Heart right ventricle (tissue), 16 donors: ENCODE measurements around the gene BTNL2. TPM values are rescaled to one million over a fixed set of nuclear protein-coding genes. Genes with fewer than 3 reads are reported as not detected.
"Not testable (repeated sequence)": the region's sequence is repeated elsewhere in the genome, so short reads cannot be mapped to it uniquely, and the experiment has no call there.

Source experiments
- ATAC-seq, 8 donors: fragments of 200-7000 bp; cut with Tn5 transposase; one replicate each; pipeline ENCODE4 v1.9.1; 2020; ENCODE audit warnings: mild to moderate bottlenecking in 8 of 8, moderate library complexity in 8 of 8, moderate number of reproducible peaks in 1 of 8
- DNase-seq, 2 donors: peaks; one replicate each; pipeline ENCODE4 v3.0.0-alpha.2; 2020
- H3K27ac ChIP-seq, 10 donors: fragments of 200-600 bp; sonication (generic) in 2 of 10; one replicate each; pipeline versions ENCODE4 v1.5.0 to v1.8.0; 2020 to 2022; ENCODE audit warnings: mild to moderate bottlenecking in 3 of 10
- H3K27me3 ChIP-seq, 7 donors: fragments of 200-600 bp; one replicate each; pipeline ENCODE4 v1.8.0; 2021 to 2022; ENCODE audit warnings: mild to moderate bottlenecking in 2 of 7
- H3K36me3 ChIP-seq, 9 donors: fragments of 200-600 bp; sonication (generic) in 1 of 9; one replicate each; pipeline versions ENCODE4 v1.5.0 to v1.8.0; 2020 to 2022; ENCODE audit warnings: mild to moderate bottlenecking in 2 of 9
- H3K4me1 ChIP-seq, 9 donors: fragments of 200-600 bp; sonication (generic) in 1 of 9; one replicate each; pipeline versions ENCODE4 v1.5.0 to v1.8.0; 2020 to 2022; ENCODE audit warnings: mild to moderate bottlenecking in 4 of 9
- H3K4me3 ChIP-seq, 10 donors: fragments of 200-600 bp; sonication (generic) in 2 of 10; one replicate each; pipeline versions ENCODE4 v1.5.0 to v1.8.0; 2020 to 2022; ENCODE audit warnings: mild to moderate bottlenecking in 7 of 10, moderate library complexity in 2 of 10
- H3K9me3 ChIP-seq, 11 donors: fragments of 200-600 bp in 10 of 11; sonication (generic) in 2 of 11; one replicate each; pipeline versions ENCODE4 v1.5.0 to v1.8.0; 2013 to 2022; ENCODE audit warnings: mild to moderate bottlenecking in 2 of 11, control low read depth in 1 of 11, moderate library complexity in 1 of 11
- WGBS, 2 donors: extraction: QIAGEN DNeasy Blood & Tissue Kit; methylation state at CpG; one replicate each; pipeline ENCODE4 v1.1.7; 2013; ENCODE audit warnings: inconsistent platforms in 1 of 2; 5-methylcytosine and 5-hydroxymethylcytosine counted together
- intact Hi-C, 10 donors: fragments of 100-400 bp; cut with DNase I; formaldehyde crosslinking; loops; one replicate each; pipeline versions ENCODE4 v1.11.1 to v1.14.2; 2022
- polyA plus RNA-seq, 2 donors: library from polyadenylated mRNA; stranded (reverse); fragments of 200-250 nt; gene quantifications; one replicate each; pipeline ENCODE4 v1.2.3, GENCODE V29; 2013
- total RNA-seq, 10 donors: library from RNA; stranded (reverse); fragmentation: NEBNext Ultra II Directional in 3 of 10; extraction: Animal tissue kit (Norgen Biotek cat#: 25700) in 3 of 10; gene quantifications; one replicate each; pipeline versions ENCODE4 v1.2.1 to v1.2.4, GENCODE V29; 2021 to 2023
- TF ChIP-seq, protein P1 (sequence below), 9 donors: fragments of 200-600 bp; sonication (generic) in 2 of 9; IDR thresholded peaks; one replicate each; pipeline versions ENCODE4 v1.5.0 to v1.8.0; 2021 to 2022; ENCODE audit warnings: antibody characterized with exemption in 9 of 9, mild to moderate bottlenecking in 5 of 9, moderate library complexity in 1 of 9
- donor health status: Arrhythmogenic right ventricular cardiomyopathy.
- donor health status: ischemic (EF 13 %, LVEDD 7.1; RV severe dilation, severe dysfunction).
- donor health status: healthy with polysubstance abuse.
- donor health status: DM: no; HTN: yes; CAD: no.
- donor health status: DM: no; HTN: no; CAD: no.
- donor health status: ischemic (EF 25% LVEDD 6.9; RV normal size, moderate dysfunction).
- donor health status: ischemic (EF 25% LVEDD 5.7; RV mildly dilated, moderate dysfunction).
- donor health status: healthy.
- donor health status: DM: yes; HTN: yes; CAD: no.
- donor health status: Ischemic cardiomyopathy.
- donor health status: ischemic (EF 35%, LVEDD 5.7; RV mildly dilated, moderate dysfunction).
- donor health status: nonischemic (EF 11% LVEDD 7.7; RV severe dilation, severe dysfunction).
- donor health status: DM: yes; HTN: yes; CAD: no.
- donor health status: PGD.
- donor health status: ischemic (EF 29% LVEDD 5.4; RV normal size, mild dysfunction).
- donor health status: nonischemic (EF 23%, LVEDD 6.1; RV moderate dilation, normal function).

BTNL2 gene
- total and polyA plus RNA-seq, 12 donors, result not detected

DNA sequence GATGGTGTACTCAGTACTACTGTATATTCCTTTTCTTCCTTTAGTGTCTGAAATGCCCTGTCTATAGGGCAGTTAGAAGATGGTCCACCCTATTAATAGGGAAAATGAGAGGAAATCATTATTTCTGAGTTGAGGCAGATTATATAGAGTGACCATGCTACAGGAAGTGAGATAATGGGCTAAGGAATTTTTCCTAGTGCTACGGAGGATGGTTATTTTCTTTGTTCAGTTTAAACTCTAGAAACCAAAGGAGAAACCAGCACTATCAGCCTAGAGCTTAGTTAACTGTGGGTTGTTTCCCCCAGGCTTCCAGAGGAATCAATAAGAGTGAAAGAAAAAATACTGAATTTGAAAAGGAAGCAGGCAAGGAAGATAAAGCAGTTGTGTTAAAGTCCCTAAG lies 35.8 kb downstream of the BTNL2 start:
- no peak overlapping the region for H3K4me3 ChIP-seq
- TF ChIP-seq, protein P1, sequence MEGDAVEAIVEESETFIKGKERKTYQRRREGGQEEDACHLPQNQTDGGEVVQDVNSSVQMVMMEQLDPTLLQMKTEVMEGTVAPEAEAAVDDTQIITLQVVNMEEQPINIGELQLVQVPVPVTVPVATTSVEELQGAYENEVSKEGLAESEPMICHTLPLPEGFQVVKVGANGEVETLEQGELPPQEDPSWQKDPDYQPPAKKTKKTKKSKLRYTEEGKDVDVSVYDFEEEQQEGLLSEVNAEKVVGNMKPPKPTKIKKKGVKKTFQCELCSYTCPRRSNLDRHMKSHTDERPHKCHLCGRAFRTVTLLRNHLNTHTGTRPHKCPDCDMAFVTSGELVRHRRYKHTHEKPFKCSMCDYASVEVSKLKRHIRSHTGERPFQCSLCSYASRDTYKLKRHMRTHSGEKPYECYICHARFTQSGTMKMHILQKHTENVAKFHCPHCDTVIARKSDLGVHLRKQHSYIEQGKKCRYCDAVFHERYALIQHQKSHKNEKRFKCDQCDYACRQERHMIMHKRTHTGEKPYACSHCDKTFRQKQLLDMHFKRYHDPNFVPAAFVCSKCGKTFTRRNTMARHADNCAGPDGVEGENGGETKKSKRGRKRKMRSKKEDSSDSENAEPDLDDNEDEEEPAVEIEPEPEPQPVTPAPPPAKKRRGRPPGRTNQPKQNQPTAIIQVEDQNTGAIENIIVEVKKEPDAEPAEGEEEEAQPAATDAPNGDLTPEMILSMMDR (IDR thresholded peaks at IDR 0.05), result no peak
- no peaks in the 10 kb centered on the region for H3K9me3 ChIP-seq
- peaks cover 0 to 3% (median 0%) of the 10 kb centered on the region in 7 donors for H3K27me3 ChIP-seq
- WGBS, 2 donors, result 29 to 33% methylated on average over 1 of the region's 1 CpG
- no peaks in the 10 kb centered on the region for H3K36me3 ChIP-seq
- H3K4me1 ChIP-seq, result peaks cover 0 to 4% (median 0%) of the 10 kb centered on the region in 9 donors
- peak overlapping the region in 1 of 10 donors; percentile 12 for H3K27ac ChIP-seq
- no peak for DNase-seq
- ATAC-seq, result no peak
- intact Hi-C loops, result no loop called here

DNA sequence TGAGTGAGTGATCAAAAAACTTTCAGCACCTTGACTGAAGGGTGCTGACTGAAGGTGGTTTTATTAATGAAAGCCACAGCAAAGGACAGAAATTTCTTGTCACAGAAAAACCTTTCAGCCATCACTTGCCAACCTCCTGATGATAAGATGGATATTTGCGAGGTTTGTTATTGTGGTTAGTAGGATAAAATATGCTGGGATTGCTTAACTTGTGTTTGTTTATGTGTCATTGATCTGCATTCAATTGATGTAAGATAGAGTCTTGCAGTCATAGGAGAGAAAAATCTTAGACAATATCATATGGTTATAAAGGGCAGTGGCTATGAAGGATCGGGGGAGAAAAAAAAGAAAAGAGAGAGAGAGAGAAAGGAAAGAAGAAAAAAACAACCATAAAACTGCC lies 36.5 kb downstream of the BTNL2 start:
- intact Hi-C loops, result no loop called here
- 84 to 91% methylated on average over 2 of the region's 2 CpGs for WGBS, 2 donors
- H3K4me3 ChIP-seq, result no peak overlapping the region

DNA sequence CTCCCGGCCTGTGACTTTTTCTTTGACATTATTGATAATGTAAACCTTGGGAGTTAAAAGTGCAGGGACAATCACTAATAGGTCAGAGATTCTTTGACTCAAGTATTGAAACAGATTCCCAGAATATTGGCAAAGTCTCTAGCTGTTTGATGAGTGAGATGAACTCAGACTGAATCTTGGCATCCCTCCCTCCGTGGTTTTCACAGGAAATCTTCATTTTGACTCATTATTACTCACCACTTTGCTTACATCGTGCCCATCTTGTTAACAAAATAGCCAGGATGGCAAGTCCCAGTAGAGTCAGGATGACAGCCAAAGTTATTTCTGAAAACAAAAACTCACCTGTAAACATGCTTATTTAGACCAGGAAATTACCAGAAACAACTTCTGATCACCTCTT lies 37.3 kb downstream of the BTNL2 start:
- DNase-seq, result no peak
- Histone ChIP-seq H3K27me3 (no peaks in the 10 kb centered on the region), H3K9me3 (peaks cover 0 to 2% (median 0%) of the 10 kb centered on the region in 11 donors), H3K36me3 (no peaks in the 10 kb centered on the region), H3K27ac (no peak overlapping the region), H3K4me1 (peaks cover 0 to 4% (median 0%) of the 10 kb centered on the region in 9 donors), H3K4me3 (no peak overlapping the region)
- no peak for ATAC-seq
- 57 to 63% methylated on average over 3 of the region's 3 CpGs for WGBS, 2 donors
- TF ChIP-seq, protein P1 (IDR thresholded peaks at IDR 0.05), result no peak
- intact Hi-C loops, result no loop called here

More for the DNA sequence above, 36.5 kb downstream of the BTNL2 start:
- TF ChIP-seq, protein P1 (IDR thresholded peaks at IDR 0.05), result no peak
- DNase-seq, result no peak
- no peak overlapping the region for H3K27ac ChIP-seq
- no peak for ATAC-seq
- H3K4me1 ChIP-seq, result peaks cover 0 to 4% (median 0%) of the 10 kb centered on the region in 9 donors
- no peaks in the 10 kb centered on the region for H3K36me3 ChIP-seq
- no peaks in the 10 kb centered on the region for H3K9me3 ChIP-seq
- H3K27me3 ChIP-seq, result peaks cover 0 to 3% (median 0%) of the 10 kb centered on the region in 7 donors

DNA sequence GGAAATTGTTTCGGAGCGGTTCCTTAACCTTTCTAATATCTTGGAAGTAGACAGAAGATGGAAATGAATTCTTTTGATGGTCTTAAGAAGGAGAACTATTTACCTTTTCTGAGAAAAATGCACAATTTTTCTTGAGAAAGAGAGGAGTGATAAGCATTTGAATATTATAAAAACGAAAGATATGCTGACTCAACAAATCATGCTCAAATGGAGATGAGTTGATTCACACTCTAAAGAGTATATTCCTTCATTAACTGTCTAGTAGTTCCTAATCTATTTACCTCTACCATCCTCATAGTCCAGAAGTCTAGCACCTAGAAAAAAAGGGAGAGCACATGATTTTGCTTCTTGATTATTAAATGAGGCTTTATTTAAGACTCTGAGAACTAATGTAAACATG lies 39.3 kb downstream of the BTNL2 start:
- Histone ChIP-seq H3K27ac (no peak overlapping the region), H3K36me3 (no peaks in the 10 kb centered on the region), H3K4me1 (peaks cover 0 to 4% (median 0%) of the 10 kb centered on the region in 9 donors), H3K4me3 (no peak overlapping the region), H3K27me3 (no peaks in the 10 kb centered on the region), H3K9me3 (peaks cover 0 to 11% (median 0%) of the 10 kb centered on the region in 11 donors)
- intact Hi-C loops, result no loop called here
- ATAC-seq (no peak), DNase-seq (no peak)
- 75 to 94% methylated on average over 3 of the region's 3 CpGs for WGBS, 2 donors
- TF ChIP-seq, protein P1 (IDR thresholded peaks at IDR 0.05), result no peak

GRCh38 chr6:32359225-32359624 lies 47.8 kb downstream of the BTNL2 start:
- ATAC-seq, H3K4me3 ChIP-seq, H3K27ac ChIP-seq, DNase-seq, H3K9me3 ChIP-seq, H3K4me1 ChIP-seq, H3K36me3 ChIP-seq, H3K27me3 ChIP-seq, intact Hi-C loops: not testable (repeated sequence)
- no CpG with 5 or more reads among the region's 1 CpG for WGBS, 2 donors

DNA sequence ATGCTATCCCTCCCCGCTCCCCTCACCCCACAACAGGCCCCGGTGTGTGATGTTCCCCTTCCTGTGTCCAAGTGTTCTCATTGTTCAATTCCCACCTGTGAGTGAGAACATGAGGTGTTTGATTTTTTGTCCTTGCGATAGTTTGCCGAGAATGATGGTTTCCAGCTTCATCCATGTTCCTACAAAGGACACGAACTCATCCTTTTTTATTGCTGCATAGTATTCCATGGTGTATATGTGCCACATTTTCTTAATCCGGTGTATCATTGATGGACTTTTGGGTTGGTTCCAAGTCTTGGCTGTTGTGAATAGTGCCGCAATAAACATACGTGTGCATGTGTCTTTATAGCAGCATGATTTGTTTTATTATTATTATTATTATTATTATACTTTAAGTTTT lies 48.4 kb downstream of the BTNL2 start:
- H3K9me3 ChIP-seq, DNase-seq, H3K4me1 ChIP-seq, H3K4me3 ChIP-seq, H3K27ac ChIP-seq, H3K36me3 ChIP-seq, intact Hi-C loops, H3K27me3 ChIP-seq, ATAC-seq: not testable (repeated sequence)
- WGBS, 2 donors, result 86 to 94% methylated on average over 6 to 8 of the region's 8 CpGs
